GF-D8 (cell line): ENCODE data around the gene PTH2.

ENCODE experiments used
- DNase-seq: peaks from one replicate; lab custom pipeline; 2025; lab: John Stamatoyannopoulos, UW

Gene PTH2

DNA sequence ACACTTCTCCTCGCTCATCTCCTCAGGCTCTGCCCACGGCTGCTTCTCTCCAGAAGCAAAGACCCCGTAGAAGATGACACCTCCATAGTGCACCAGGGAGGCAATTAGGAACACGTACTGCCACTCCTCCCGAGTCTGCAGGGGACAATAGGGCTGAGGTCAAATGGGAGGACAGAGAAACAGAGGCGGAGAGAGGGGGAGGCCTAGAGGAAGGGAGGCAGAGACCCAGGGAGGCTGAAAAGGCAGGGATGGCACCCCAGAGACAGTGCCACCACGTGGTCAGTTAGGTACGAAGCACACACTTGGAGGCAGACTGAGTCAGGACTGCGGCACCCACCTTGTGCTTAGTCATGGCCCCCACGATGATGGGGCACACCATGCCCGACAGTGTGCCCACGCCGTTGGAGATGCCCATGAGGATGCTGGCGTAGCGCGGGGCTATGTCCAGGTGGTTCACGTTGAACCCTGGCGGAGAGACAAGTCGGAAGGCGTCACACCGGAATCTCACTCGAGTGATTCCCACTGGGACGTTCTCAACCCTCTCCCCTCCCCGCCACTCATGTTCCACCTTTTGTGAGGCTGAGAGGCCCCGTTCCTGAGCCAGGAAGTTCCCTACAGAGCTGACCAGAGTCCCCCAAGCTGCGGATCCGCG, 7.6 kb upstream of the PTH2 start:
- DNase-seq, result no peak

DNA sequence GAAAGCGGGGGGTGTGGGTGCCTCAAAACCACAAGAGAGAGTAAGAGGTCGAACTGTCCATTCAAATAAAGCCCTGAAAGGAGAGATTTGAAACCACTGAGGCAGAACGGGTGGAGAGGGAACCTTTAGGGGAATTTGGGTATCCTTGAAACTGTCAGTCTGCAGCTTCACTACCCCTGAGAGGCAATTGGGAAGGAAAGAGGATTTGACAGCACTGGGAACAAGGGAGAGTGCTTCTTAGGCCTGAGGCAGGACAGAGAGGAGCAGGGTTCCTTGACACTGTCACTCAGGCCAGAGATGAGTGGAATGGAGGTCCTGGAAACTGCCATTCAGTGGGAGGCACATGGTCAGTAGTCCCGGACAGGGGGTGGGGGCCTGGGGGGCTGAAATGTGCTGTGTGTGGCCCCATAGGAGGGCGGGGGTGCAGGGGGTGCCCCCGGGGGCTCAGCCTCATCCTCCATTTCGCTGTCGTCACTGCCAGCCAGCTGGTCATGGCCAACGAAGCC, 7.0 kb upstream of the PTH2 start:
- no peak for DNase-seq

DNA sequence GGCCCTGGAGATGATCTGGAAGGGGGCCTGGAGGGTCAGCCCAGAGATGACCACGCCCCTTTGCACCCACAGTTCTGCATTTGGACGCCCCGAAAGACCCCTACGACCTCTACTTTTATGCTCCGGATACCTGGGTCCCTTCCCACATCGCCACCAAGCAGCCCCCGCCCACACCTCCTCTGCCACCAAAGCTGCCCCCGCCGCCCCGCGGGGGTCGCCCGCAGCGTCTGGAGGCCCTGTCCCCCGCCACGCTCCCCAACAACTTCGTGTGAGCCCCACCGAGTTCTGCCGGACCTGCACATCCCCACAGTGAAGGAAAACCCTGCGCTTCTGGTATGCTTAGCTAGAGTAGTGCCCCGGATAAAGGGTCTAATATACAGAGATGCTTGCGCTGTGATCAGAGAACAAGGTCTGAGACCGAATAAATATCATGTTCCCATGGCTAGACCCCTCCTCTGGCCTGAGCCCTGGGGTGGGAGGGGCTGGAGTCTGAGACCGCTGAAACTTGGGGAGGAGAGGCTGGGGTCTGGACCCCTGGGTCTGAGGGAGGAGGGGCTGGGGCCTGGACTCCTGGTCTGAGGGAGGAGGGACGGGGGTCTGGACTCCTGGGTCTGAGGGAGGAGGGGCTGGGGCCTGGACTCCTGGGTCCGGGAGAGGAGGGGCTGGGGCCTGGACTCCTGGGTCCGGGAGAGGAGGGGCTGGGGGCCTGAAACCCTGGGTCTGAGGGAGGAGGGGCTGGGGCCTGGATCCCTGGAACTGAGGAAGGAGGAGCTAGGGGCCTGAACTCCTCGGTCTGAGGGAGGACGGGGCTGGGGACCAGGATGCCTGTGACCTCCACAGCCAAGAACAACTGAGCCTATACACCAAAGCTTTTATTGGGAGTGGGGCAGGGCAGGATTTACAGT, 5.6 kb upstream of the PTH2 start:
- DNase-seq, result no peak

DNA sequence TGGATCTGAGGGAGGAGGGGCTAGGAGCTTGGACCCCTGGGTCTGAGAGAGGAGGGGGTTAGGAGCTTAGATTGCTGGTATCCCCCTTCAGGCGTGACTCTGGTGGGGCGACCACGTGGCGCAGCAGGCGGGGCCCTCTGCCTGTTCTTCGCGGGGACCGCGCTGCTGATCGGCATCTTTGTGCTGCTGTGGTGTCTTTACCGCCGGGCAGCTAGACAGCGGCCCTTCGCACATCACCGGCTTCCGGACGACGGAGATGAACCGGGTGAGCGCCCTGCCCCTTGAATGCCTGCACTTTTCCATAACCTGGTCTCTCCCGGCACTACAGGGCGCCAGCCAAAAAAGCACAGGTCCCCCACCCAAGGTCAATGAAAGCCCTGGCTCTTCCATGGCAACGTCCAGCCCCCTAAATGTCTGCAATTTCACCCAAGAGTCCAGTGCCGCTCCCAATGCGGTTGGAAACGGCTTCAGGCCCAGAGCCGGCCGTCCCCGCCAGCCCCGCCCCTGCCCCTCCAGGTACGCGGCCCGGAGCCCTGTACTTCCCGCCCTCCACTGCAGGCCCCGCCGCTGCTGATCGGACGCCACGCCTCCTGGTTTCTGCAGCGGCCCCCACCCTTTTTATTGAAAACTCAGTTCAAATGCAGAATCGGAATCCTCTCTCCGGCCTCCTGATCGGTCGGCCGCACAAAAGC, 4.8 kb upstream of the PTH2 start:
- no peak for DNase-seq

DNA sequence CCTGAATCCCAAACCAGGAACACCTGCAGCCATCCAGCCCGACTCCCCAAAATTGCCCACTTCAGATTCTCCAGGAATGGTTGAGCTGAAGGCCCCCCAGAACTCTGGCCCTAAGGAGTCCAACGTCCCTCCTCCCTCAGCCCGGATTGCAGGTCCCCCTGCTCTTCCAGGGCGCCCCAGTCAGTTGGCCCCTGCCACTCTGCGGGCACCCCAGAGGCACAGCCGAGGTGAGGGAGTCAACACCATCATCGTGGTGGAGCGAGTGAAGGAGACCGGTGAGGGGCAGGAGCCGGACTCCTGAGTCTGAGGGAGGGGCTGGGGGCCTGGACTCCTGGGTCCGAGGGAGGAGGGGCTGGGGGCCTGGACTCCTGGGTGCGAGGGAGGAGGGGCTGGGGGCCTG, 4.1 kb upstream of the PTH2 start:
- DNase-seq, result no peak

DNA sequence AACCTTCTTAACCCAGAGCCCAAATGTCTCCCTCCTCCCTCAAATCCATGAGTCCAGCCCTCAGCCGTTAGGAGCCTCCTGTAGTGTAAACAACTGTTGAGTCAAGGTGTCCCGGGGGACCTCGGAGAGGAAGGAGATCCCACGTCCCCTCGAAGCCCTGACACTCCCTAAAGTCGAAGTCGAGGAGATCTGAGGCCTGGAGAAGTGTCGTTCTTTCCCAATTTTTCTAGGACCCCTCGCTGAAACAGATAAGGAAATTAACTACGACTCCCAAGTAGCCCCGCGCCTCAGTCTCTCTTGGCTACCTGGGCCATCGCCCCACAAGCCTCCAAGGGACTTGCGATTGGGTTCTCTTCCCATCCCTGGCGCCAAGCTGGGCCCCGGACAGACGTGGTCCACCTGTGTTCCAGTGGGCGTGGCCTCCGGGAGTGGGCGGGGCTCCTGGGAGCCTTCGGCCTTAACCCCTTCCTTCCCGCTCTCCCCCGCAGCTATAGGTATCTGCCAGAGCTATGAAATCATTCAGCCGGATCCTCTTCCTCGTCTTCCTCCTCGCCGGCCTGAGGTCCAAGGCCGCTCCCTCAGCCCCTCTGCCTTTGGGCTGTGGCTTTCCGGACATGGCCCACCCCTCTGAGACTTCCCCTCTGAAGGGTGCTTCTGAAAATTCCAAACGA, 2.8 kb upstream of the PTH2 start:
- DNase-seq, result no peak

DNA sequence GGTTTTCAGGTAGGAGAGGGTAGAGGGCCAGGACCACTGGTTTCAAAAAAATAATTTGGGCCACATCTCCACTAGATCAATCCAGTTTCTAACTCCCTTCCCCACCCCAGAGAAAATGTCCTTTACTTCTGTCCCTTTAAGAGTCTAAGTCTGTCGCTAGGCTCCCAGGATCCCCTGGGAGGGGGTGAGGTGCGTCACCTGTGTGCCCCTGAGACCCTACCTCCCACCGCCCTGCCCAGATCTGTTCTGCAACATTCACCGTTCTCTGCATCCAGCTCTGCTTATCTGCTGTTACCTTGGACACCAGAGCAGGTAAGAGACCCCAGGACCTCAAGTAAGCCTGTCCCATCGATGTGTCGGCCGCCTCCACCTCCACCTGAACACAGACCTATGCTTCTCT, 1.9 kb upstream of the PTH2 start, which contains the start of gene GFY:
GFY (plus strand) TSS at position 211 of the 400 bp plus-strand sequence. CDS start 1,043 bp downstream, outside the sequence.
- no peak for DNase-seq

DNA sequence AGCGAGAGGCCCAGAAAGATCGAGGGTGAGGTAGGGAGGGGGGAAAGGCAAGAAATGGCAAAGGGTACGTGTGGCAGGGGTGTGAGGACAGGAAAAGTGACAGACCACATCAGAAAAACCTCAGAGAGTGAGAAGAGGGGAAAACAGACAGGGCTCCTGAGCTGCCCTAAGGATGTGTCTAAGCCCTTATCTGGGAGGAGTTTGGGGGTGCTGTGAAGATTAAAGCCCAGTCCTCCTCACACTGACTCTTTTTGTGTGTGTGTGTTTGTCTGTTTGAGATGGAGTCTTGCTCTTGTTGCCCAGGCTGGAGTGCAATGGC, 703 bp upstream of the PTH2 start:
- DNase-seq, result no peak

DNA sequence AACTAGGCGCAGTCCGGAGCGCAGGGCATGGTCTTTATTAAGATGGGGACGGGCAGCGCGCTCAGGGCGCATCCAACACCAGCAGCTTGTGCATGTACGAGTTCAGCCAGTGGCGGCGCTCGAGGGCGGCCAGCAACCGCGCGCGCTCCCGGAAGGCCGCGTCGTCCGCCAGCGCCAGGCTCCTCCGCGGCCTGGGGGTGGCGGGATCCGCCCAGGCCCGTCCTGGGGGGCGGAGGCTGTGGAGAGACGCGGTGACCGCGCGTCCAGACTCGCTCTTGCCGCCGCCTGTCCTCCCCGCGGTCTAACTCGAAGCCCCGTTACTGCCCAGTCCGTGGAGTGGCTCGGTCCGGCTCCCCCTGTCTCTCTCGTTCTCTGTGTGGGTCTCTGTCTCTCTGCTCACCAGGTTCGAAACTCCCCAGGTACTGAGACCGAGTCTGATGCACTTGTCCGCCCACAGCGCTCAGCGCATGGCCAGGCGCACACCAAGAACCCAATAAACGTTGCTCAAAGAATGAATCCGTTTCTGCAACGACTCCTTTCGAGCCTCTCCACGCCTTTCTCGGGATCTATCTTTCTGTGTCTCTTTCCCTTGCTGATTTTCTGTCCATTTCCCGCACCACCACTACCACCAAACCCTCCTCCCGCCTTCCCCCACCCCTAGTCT, 702 bp downstream of the PTH2 start:
- no peak for DNase-seq

DNA sequence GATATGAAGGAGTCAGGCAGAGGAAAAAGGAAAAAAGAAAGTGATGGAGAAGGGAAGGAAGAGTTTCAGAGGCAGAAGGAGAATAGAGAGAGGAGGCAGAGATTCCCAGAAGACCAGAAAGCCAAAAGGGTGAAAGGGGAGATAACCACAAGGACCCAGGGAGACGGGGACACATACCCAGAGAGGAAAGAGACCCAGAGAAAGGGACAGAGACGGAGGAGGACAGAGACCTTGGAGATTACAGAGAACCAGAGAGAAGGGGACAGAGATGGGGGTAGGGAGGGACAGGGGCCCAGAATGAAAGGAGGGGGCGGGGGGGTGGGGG, 1.4 kb downstream of the PTH2 start:
- no peak for DNase-seq

DNA sequence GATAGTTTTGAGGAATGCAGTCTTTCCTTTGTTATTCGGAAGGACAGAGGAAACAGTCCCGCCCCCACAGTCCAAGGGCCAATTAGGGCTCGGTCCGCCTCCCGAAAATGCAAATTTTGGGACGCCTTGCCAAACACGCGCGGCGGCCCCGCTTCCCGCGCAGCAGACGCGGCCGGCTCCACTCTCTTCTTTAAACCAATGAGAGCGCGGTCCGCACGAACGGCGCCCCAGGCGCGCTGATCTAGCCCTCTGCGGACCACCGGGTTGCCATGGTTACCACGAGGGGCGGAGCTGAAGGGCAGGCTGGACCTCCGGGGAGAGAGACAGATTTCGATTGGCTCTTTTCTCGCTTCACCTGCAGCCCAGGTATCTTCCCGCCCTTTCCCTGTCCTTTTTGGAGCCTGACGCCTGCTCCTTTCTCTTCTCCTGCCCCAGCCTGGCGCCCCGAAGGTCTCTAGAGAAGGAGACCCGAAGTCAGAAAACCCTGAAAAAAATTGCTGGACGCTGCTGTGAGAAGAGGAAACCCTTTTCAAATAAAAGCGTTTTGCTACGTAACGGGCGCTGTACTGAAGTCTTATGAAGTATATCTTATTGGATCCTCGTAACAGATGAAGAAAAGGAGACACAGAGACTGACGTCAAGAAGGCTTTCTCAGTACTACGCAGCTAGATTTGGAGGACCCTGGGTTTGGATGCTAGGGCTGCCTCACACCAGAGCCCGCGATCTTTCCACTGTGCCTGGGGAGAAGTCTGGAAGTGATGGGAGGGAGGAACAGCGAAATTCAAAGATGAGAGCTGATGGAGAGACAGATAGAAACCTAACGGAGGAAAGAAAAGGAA, 2.0 kb downstream of the PTH2 start:
- DNase-seq, result no peak

DNA sequence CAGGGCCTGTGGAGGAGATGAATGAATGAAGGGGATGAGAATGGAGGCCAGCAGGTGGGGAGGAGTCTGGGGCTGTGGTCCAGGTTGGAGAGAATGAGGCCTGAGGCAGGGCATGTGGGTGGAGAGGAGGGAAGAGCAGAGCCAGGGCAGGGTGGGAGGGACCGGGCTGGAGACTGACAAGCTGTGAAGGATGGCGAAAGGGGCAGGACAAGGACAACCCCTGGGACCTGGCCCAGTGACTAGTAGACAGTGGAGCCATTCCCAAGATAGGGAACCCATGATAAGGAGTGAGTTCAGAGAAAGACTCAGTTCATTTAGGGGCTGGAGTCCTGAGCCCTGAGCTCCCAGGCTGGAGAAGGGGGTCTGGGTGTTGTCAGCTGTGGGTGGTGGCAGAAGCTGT, 3.0 kb downstream of the PTH2 start:
- no peak for DNase-seq

DNA sequence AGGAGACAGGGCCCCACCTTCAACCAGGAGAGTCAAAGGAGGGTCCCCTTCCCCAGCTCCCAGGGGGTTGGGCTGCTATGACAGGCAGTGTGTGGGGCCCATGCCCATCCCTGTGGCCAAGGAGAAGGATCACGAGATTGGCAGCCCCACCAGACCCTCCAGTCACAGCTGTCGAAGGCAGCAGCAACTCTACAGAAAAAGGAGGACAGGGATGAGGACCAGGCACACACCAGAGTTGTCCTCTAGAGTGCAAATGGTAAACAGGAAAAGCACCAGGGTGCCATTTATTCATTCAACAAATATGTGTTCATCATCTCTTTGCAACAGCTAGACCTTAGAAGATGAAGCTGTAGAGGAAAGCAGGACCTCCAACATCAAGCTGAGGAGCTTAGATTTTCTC, 4.1 kb downstream of the PTH2 start:
- no peak for DNase-seq

DNA sequence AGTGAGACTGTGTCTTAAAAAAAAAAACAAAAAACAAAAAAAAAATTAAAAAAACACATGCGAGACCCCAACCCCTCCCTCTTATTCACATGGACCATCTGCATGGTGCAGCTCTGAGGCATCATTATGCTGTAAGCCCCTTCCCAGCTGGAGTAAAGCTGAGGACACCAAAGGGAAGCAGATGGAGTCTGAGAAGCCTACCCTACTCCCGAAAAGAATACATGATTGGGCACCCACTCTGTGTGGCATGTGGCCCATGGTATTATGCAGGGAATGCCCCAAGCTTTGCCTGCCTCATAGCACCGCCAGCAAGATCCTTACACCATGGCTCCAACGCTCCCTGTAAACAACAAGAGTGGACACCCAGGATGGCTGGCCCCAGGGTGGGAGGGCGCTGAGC, 4.7 kb downstream of the PTH2 start:
- no peak for DNase-seq

DNA sequence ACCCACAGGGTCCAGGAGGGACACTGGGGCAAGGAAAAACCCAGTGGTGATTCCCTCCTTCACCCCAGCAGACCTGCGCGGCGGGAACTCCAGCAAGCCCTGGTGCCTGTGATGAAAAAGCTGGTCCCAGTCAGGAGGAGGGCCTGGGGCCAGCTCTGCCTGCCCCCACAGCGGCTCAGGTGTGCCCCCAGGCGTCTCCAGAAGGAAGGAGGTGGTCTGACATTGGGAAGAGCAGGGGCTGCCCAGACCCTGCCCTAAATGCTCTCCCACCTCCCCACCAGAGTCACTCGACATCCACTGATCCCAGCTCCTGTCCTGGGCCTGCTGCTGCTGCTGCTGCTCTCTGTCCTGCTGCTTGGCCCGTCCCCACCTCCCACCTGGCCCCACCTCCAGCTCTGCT, 6.2 kb downstream of the PTH2 start:
- no peak for DNase-seq

DNA sequence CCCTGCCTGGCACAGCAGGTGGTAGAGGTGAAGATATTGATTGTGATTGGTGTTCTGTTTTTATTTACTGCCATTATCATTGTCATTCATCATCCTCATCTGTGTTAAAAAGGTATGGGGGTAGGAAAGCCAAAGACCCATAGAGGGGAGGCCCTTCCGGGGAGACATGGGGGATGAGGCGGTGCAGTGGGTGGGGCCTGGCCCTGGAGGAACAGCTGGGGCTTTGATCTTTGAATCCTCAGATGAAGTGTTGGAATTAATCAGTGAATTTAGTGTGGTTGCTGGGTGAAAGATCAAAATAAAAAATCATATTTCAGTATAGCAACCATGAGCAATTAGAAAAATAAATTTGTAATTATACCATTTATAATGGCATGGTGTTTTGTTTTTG, 7.4 kb downstream of the PTH2 start:
- DNase-seq, result peak; percentile 20

DNA sequence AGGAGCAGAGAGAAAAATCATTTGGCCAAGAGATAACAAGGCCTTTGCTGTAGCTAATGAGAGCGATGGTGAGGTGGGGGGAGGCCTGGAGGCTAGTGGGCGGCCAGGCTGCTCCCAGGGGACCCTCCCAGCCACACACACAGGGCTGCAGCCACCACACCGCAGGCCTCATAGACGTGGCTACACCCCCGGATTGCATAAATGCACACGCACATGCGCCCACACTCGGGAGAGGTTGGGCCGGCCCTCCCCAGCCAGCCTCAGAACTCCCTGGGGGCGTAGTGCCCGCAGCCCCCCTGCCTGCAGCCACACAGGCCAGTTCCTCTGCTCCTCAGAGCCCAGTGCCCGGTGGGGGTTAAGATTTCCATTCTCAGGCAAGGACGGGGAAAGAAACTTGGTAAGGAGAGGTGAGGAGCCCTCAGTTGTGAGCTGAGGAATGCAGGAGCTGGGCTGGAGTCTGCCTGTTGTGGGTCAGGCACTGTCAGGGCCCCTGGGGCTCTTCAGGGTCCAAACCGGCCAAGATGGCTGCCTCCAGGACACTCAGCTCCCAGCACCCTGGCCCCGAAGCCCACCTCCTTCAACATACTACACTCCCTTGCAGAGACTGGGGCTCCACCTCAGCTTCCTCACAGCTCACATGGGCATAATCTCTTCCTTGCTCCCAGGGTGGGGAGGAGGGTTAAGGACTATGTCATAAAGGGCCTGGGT, 8.0 kb downstream of the PTH2 start:
- DNase-seq, result peak; percentile 91

DNA sequence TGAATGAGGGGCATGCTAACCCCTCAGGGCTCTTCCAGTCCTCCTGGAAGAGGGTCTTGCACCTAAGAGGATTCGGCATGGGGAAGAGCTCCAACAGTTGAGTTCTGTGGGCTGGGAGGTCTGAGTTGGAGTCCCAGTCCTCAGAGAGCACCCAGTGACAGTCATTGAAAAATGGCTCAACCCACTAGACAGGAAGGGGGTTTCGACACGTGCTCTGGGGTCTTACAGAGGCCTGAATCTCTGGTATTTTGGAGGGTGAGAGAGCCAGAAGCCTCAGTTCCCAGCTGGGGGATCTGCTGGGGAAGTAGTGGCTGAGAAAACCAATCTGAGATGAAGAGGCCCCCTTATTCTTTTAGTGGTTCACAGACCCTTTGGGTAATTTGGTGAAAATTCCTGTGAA, 9.0 kb downstream of the PTH2 start:
- no peak for DNase-seq

DNA sequence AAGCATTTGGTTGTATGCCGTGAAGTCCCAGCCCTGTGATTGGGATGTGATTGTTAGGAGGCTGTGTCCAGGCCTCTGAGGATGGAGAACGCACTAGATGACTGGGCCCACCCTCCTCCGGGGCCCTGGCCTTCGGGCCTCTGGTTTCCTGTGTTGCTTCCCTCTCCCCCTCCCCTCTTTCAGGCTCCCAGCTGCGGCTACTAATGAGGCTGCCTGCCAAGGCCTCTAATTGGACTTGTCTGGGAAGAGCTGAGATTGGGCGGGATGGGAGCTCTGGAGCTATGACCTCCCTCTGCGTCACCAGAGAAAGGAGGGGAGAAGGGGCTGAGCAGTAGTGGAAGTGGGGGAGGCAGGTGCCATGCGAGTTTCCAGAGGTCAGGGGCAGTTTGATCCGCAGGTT, 9.9 kb downstream of the PTH2 start:
- no peak for DNase-seq

DNA sequence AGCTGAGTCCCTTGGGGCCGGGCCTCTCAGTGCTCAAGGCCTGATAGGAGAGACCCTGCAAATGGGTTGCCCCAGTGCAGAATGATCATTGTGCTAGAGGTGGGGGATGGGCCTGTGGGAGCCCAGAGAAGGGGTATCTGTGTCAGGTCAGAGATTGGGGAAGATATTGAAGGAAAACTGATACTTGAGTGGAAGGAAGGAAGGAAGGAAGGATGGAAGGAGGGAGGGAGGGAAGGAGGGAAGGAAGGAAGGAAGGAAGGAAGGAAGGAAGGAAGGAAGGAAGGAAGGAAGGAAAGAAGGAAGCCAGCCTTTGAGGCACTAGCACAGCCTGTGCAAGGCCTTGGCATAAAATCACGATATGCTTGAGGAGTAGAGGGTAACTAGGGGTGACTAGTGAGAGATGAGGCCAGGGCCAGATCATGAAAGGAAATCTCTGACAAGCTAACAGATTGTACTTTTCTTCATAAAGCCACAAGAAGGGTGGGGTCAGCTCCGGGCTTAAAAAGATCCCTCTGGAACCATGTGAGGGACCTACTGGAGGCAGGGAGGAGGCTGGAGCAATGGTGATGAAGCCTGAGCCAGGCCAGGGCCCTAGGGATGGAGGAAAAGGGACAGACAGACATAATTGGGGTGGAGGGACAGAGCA, 11.4 kb downstream of the PTH2 start:
- DNase-seq, result no peak
